K562 (cell line): ENCODE measurements around the gene NDUFA5. TPM values are rescaled to one million over a fixed set of nuclear protein-coding genes. Genes with fewer than 3 reads are reported as not detected.
A peak's percentile ranks its signal among the peaks of the same experiment; 100 is the strongest.

Experiments
- BRCA1 ChIP-seq, 2 experiments: fragments of 450-650 bp in 1 of 2; sonication (generic) in 1 of 2; formaldehyde crosslinking in 1 of 2; IDR thresholded peaks; 2 replicates each; pipeline versions ENCODE4 v1.5.0 to v1.6.1; 2017 to 2020; ENCODE audit warnings: mild to moderate bottlenecking in 1 of 2, missing genetic modification reagents in 1 of 2
- C11orf30 ChIP-seq: fragments of 450-650 bp; IDR thresholded peaks from 2 replicates; pipeline ENCODE4 v1.6.1; 2016; ENCODE audit warnings: low read depth, mild to moderate bottlenecking
- CREB3L1 ChIP-seq: fragments of 450-650 bp; IDR thresholded peaks from 2 replicates; pipeline ENCODE4 v1.6.1; 2014; ENCODE audit warnings: low read depth, mild to moderate bottlenecking, moderate library complexity, borderline replicate concordance
- CXXC5 ChIP-seq: fragments of 250-450 bp; sonication (Bioruptor Pico); IDR thresholded peaks from 2 replicates; pipeline ENCODE4 v1.8.0; 2022; ENCODE audit warnings: inconsistent platforms, mild to moderate bottlenecking, moderate library complexity
- ESRRB ChIP-seq: fragments of 250-450 bp; sonication (Bioruptor Pico); IDR thresholded peaks from 2 replicates; pipeline ENCODE4 v1.5.0; 2020; ENCODE audit warnings: mild to moderate bottlenecking, moderate library complexity, borderline replicate concordance
- FUS ChIP-seq: fragments of 200-400 bp; formaldehyde crosslinking; optimal IDR thresholded peaks from 2 replicates; pipeline ENCODE3; 2017; ENCODE audit warnings: low read depth, low read length
- GABPB2 ChIP-seq: fragments of 250-450 bp; sonication (Bioruptor Pico); conservative IDR thresholded peaks from 2 replicates; pipeline ENCODE4 v1.5.1; 2021; ENCODE audit warnings: mild to moderate bottlenecking
- HMGN3 ChIP-seq: IDR thresholded peaks from 2 replicates; pipeline ENCODE4 v1.6.1; 2011; ENCODE audit warnings: borderline replicate concordance, low read depth, mild to moderate bottlenecking, mixed read lengths, low read length; ENCODE audit not compliant: insufficient read length; ENCODE audit errors: extremely low read depth
- IRF1 ChIP-seq: sonication (generic); formaldehyde crosslinking; IDR thresholded peaks from 2 replicates; pipeline ENCODE4 v1.8.0; 2022; ENCODE audit warnings: missing genetic modification reagents, mild to moderate bottlenecking, borderline replicate concordance
- L3MBTL2 ChIP-seq: fragments of 450-650 bp; IDR thresholded peaks from 2 replicates; pipeline ENCODE4 v1.6.1; 2016; ENCODE audit warnings: mild to moderate bottlenecking, moderate library complexity
- MTA2 ChIP-seq: fragments of 450-650 bp; IDR thresholded peaks from 2 replicates; pipeline ENCODE4 v1.6.1; 2016; ENCODE audit warnings: low read depth
- NFXL1 ChIP-seq: fragments of 450-650 bp; formaldehyde crosslinking; IDR thresholded peaks from 2 replicates; pipeline ENCODE4 v1.4.0; 2021; ENCODE audit warnings: mild to moderate bottlenecking
- NR2C1 ChIP-seq, 2 experiments: fragments of 450-650 bp; IDR thresholded peaks; 2 replicates each; pipeline ENCODE4 v1.6.1; 2017; ENCODE audit warnings: mild to moderate bottlenecking in 2 of 2, antibody characterized with exemption in 1 of 2, inconsistent platforms in 1 of 2, missing compliant biosample characterization in 1 of 2, missing genetic modification characterization in 1 of 2
- POLR2AphosphoS5 ChIP-seq: IDR thresholded peaks from 2 replicates; pipeline ENCODE4 v1.6.1; 2011; ENCODE audit warnings: mild to moderate bottlenecking, low read depth, low read length, moderate library complexity; ENCODE audit not compliant: control insufficient read depth, insufficient read depth
- SIRT6 ChIP-seq: IDR thresholded peaks from one replicate; pipeline ENCODE4 v1.6.1; 2012; ENCODE audit warnings: low read depth, mild to moderate bottlenecking, control low read depth, inconsistent platforms, low read length, moderate library complexity
- UBTF ChIP-seq, 2 experiments: IDR thresholded peaks; 2 replicates each; pipeline ENCODE4 v1.6.1; 2012; ENCODE audit warnings: improper control_type of control experiment in 2 of 2, low read depth in 2 of 2, low read length in 2 of 2, borderline replicate concordance in 1 of 2
- WHSC1 ChIP-seq: IDR thresholded peaks from one replicate; pipeline ENCODE4 v1.6.1; 2012; ENCODE audit warnings: low read length, control low read depth, inconsistent platforms
- ZC3H11A ChIP-seq: IDR thresholded peaks from 2 replicates; pipeline ENCODE4 v1.6.1; 2012; ENCODE audit warnings: low read depth, low read length, improper control_type of control experiment
- ZFP1 ChIP-seq: fragments of 450-650 bp; formaldehyde crosslinking; IDR thresholded peaks from 2 replicates; pipeline ENCODE4 v1.4.0; 2020; ENCODE audit warnings: mild to moderate bottlenecking, mixed read lengths
- ZNF121 ChIP-seq: sonication (generic); formaldehyde crosslinking; conservative IDR thresholded peaks from 2 replicates; pipeline ENCODE4 v1.8.0; 2022; ENCODE audit warnings: missing genetic modification reagents
- ZNF277 ChIP-seq: fragments of 250-450 bp; sonication (Bioruptor Pico); IDR thresholded peaks from 2 replicates; pipeline ENCODE4 v1.8.0; 2022; ENCODE audit warnings: inconsistent platforms, mild to moderate bottlenecking, moderate library complexity, borderline replicate concordance
- ZNF311 ChIP-seq: fragments of 250-450 bp; sonication (Bioruptor Pico); IDR thresholded peaks from 2 replicates; pipeline ENCODE4 v1.4.0; 2020; ENCODE audit warnings: mild to moderate bottlenecking, moderate library complexity
- ZNF408 ChIP-seq: fragments of 250-450 bp; sonication (Bioruptor Pico); IDR thresholded peaks from 2 replicates; pipeline ENCODE4 v1.4.0; 2020; ENCODE audit warnings: low read depth, mild to moderate bottlenecking, moderate library complexity
- ZNF780A ChIP-seq: fragments of 250-450 bp; sonication (Bioruptor Pico); IDR thresholded peaks from 2 replicates; pipeline ENCODE4 v1.5.0; 2021; ENCODE audit warnings: mild to moderate bottlenecking
- polyA plus RNA-seq, 8 experiments: library from polyadenylated mRNA; depleted of rRNA in 4 of 8; stranded (reverse) in 5 of 8; unstranded in 3 of 8; fragments of >200 nt; fragmentation: Nextera tagmentation in 2 of 8; fragmentation: Illumina TruSeq in 1 of 8; extraction: Ambion mirVana in 2 of 8; extraction: Trizol in 1 of 8; gene quantifications; 2 replicates each; pipeline versions ENCODE4 v1.2.1 to v1.2.3, GENCODE V29; 2011 to 2014; ENCODE audit warnings: inconsistent platforms in 1 of 8, missing spikeins in 1 of 8
- total RNA-seq, 7 experiments: library from RNA; depleted of rRNA in 6 of 7; stranded (reverse); fragments of >200 nt in 6 of 7; fragmentation: Illumina TruSeq in 2 of 7; extraction: Trizol in 2 of 7; gene quantifications; 2 replicates each; pipeline versions ENCODE4 v1.2.1 to v1.2.3, GENCODE V29; 2011 to 2021; ENCODE audit warnings: low replicate concordance in 1 of 7

Gene NDUFA5
- total and polyA plus RNA-seq, 9 of the 15 experiments (the other 6 are each of a cell fraction or from before 2014, with no cell fraction given): 155 to 677 (median 269) TPM

- no peak for TF ChIP-seq ZNF277 (CRISPR knock-in tag)
- no peak for TF ChIP-seq GABPB2 (CRISPR knock-in tag)
- no peak for TF ChIP-seq ZNF121
- TF ChIP-seq ESRRB (CRISPR knock-in tag): no peak
- no peak for TF ChIP-seq BRCA1 (IDR thresholded peaks at IDR 0.05)
- TF ChIP-seq BRCA1 (CRISPR knock-in tag; IDR thresholded peaks at IDR 0.05): no peak
- TF ChIP-seq HMGN3: no peak
- no peak for TF ChIP-seq ZNF408 (CRISPR knock-in tag)
- no peak for TF ChIP-seq ZNF311 (CRISPR knock-in tag)
- TF ChIP-seq L3MBTL2: no peak
- peak; percentile 25; the same call in 1 of the 2 replicates for TF ChIP-seq NR2C1 (IDR thresholded peaks at IDR 0.05)
- TF ChIP-seq NR2C1 (tag; IDR thresholded peaks at IDR 0.05): 0 out of 2 replicates have a peak, but pooled peaks have one; percentile 29
- no peak for TF ChIP-seq ZC3H11A
- TF ChIP-seq MTA2: peak; percentile 47; the same call in 1 of the 2 replicates
- TF ChIP-seq POLR2AphosphoS5: no peak; the same call in 1 of the 2 replicates
- peak; percentile 95 for TF ChIP-seq C11orf30
- no peak for TF ChIP-seq CXXC5 (CRISPR knock-in tag)
- no peak for TF ChIP-seq NFXL1
- TF ChIP-seq SIRT6: no peak
- TF ChIP-seq FUS: no peak
- no peak for TF ChIP-seq UBTF (IDR thresholded peaks at IDR 0.05; ENCODE audit: borderline replicate concordance in 1 of 2, low read depth in 2 of 2, low read length in 2 of 2)
- TF ChIP-seq WHSC1: no peak
- no peak for TF ChIP-seq CREB3L1
- TF ChIP-seq IRF1: no peak
- no peak for TF ChIP-seq ZFP1 (CRISPR knock-in tag)
- TF ChIP-seq ZNF780A (CRISPR knock-in tag): no peak
Observed at GRCh38 chr7:123538189-123538714, 19.4 kb downstream of the NDUFA5 start (continued).
